Sigmoid colon (tissue), 7 donors: Measurements from ENCODE around the gene SLC6A9. TPM values are rescaled to one million over a fixed set of nuclear protein-coding genes. Genes with fewer than 3 reads are reported as not detected.

Experiments
- DNase-seq: peaks from one replicate; pipeline ENCODE4 v3.0.0-alpha.2; 2019
- H3K27ac ChIP-seq, 4 donors: fragments of 200-600 bp; sonication (generic); one replicate each; pipeline ENCODE4 v1.5.1; 2016 to 2019; ENCODE audit warnings: mild to moderate bottlenecking in 1 of 4
- H3K27me3 ChIP-seq, 3 donors: fragments of 200-600 bp; sonication (generic); one replicate each; pipeline ENCODE4 v1.5.1; 2019; ENCODE audit warnings: mild to moderate bottlenecking in 1 of 3
- H3K36me3 ChIP-seq, 4 donors: fragments of 200-600 bp; sonication (generic); one replicate each; pipeline ENCODE4 v1.5.1; 2016 to 2019
- H3K4me1 ChIP-seq, 4 donors: fragments of 200-600 bp; sonication (generic); one replicate each; pipeline ENCODE4 v1.5.1; 2017 to 2019
- H3K4me3 ChIP-seq, 4 donors: fragments of 200-600 bp; sonication (generic); one replicate each; pipeline ENCODE4 v1.5.1; 2017 to 2019; ENCODE audit warnings: mild to moderate bottlenecking in 2 of 4, moderate library complexity in 1 of 4
- H3K9me3 ChIP-seq, 4 donors: fragments of 200-600 bp in 3 of 4; sonication (generic) in 3 of 4; one replicate each; pipeline versions ENCODE4 v1.5.1 to v1.6.1; 2013 to 2019
- CTCF ChIP-seq, 4 experiments: fragments of 450-650 bp in 3 of 4; fragments of 200-600 bp in 1 of 4; IDR thresholded peaks; one replicate each; pipeline ENCODE4 v1.5.1; 2016 to 2019; ENCODE audit warnings: antibody characterized with exemption in 4 of 4, mild to moderate bottlenecking in 3 of 4, moderate library complexity in 2 of 4
- EP300 ChIP-seq, 4 donors: sonication (generic); formaldehyde crosslinking; IDR thresholded peaks; one replicate each; pipeline ENCODE4 v1.6.1; 2017; ENCODE audit warnings: antibody characterized with exemption in 4 of 4
- POLR2A ChIP-seq, 2 donors: fragments of 450-650 bp; IDR thresholded peaks; one replicate each; pipeline ENCODE4 v1.6.1; 2016; ENCODE audit warnings: antibody characterized with exemption in 2 of 2, mild to moderate bottlenecking in 2 of 2, moderate library complexity in 2 of 2
- POLR2AphosphoS5 ChIP-seq, 4 donors: sonication (generic); formaldehyde crosslinking; IDR thresholded peaks; one replicate each; pipeline ENCODE4 v1.6.1; 2017; ENCODE audit warnings: antibody characterized with exemption in 4 of 4
- WGBS, 2 donors: extraction: QIAGEN DNeasy Blood & Tissue Kit; methylation state at CpG; one replicate each; pipeline ENCODE4 v1.1.7; 2013; 5-methylcytosine and 5-hydroxymethylcytosine counted together
- intact Hi-C: fragments of 100-400 bp; cut with DNase I; formaldehyde crosslinking; loops from one replicate; pipeline ENCODE4 v1.15.1; 2023
- polyA plus RNA-seq, 3 donors: library from polyadenylated mRNA; stranded (reverse); fragments of 200-250 nt; gene quantifications; one replicate each; pipeline ENCODE4 v1.2.3, GENCODE V29; 2013
- total RNA-seq, 4 donors: library from RNA; depleted of rRNA; stranded (reverse); fragments of >200 nt; gene quantifications; one replicate each; pipeline ENCODE4 v1.1.0, GENCODE V29; 2016
- donor health status: healthy with polysubstance abuse.
- donor health status: Bipolar disorder and iron deficiency.
- donor health status: healthy.

SLC6A9 gene
- total and polyA plus RNA-seq, 7 donors = 2.4 to 24.5 (median 5.9) TPM

DNA sequence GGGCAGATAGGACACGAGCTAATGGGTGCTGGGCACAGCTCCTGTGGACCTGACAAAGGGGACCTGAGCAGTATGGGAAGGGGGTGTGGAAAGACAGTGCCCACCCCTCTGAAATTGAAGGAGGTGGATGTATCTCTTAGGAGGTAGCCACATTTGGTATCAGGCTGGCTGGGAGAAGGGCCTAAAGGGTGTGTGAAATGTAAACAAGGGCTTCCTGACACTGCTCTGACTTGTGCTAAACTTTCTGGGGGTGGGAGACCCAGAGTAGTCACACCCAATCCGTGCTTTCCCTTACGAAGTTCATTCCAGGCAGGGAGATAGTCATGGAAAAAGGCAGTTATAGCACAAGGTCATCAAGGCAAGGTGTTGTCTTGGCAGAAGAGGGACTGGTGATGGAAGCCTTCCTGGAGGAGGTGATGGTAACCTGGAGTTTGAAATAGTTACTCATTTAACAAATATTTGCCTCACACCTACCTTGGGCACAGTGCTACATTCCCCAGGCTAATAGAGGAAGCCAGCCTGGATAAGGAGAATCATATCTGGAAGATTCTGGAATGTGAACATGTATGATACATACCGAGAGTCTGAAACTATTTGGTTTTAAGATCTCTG, 45.2 kb downstream of the SLC6A9 start:
- intact Hi-C loops = no loop called here
- no peaks in the 10 kb centered on the region for H3K9me3 ChIP-seq
- H3K36me3 ChIP-seq = peaks cover 0 to 14% (median 3%) of the 10 kb centered on the region in 4 donors
- no peak overlapping the region for H3K27ac ChIP-seq
- TF ChIP-seq POLR2A (IDR thresholded peaks at IDR 0.05) (no peak), EP300 (IDR thresholded peaks at IDR 0.05) (no peak), POLR2AphosphoS5 (IDR thresholded peaks at IDR 0.05) (no peak), CTCF (IDR thresholded peaks at IDR 0.05) (no peak)
- no peak for DNase-seq
- H3K4me1 ChIP-seq = peaks cover 0 to 12% (median 8%) of the 10 kb centered on the region in 4 donors
- H3K27me3 ChIP-seq = no peaks in the 10 kb centered on the region
- H3K4me3 ChIP-seq = no peak overlapping the region
- 40 to 75% methylated on average over 4 of the region's 4 CpGs for WGBS, 2 donors

GRCh38 chr1:43984855-43985254, 46.4 kb downstream of the SLC6A9 start:
- TF ChIP-seq CTCF (IDR thresholded peaks at IDR 0.05) (no peak), POLR2A (IDR thresholded peaks at IDR 0.05) (no peak), POLR2AphosphoS5 (IDR thresholded peaks at IDR 0.05) (no peak), EP300 (IDR thresholded peaks at IDR 0.05) (no peak)
- H3K4me1 ChIP-seq = peaks cover 0 to 17% (median 13%) of the 10 kb centered on the region in 4 donors
- intact Hi-C loops = no loop called here
- H3K27me3 ChIP-seq = no peaks in the 10 kb centered on the region
- peaks cover 0 to 14% (median 3%) of the 10 kb centered on the region in 4 donors for H3K36me3 ChIP-seq
- WGBS, 2 donors = 94 to 98% methylated on average over 16 of the region's 16 CpGs
- no peak for DNase-seq
- H3K4me3 ChIP-seq = no peak overlapping the region
- no peak overlapping the region for H3K27ac ChIP-seq
- no peaks in the 10 kb centered on the region for H3K9me3 ChIP-seq

GRCh38 chr1:43983253-43983899, 47.9 kb downstream of the SLC6A9 start:
- H3K4me3 ChIP-seq = no peak overlapping the region
- WGBS, 2 donors = 87 to 89% methylated on average over 12 of the region's 12 CpGs
- TF ChIP-seq CTCF (IDR thresholded peaks at IDR 0.05) = no peak
- no peak for TF ChIP-seq POLR2AphosphoS5 (IDR thresholded peaks at IDR 0.05)
- no peak for TF ChIP-seq POLR2A (IDR thresholded peaks at IDR 0.05)
- no peak for TF ChIP-seq EP300 (IDR thresholded peaks at IDR 0.05)
- no peak overlapping the region for H3K27ac ChIP-seq
- no peak for DNase-seq
- no peaks in the 10 kb centered on the region for H3K27me3 ChIP-seq
- peaks cover 0 to 14% (median 3%) of the 10 kb centered on the region in 4 donors for H3K36me3 ChIP-seq
- H3K9me3 ChIP-seq = no peaks in the 10 kb centered on the region
- intact Hi-C loops = no loop called here
- H3K4me1 ChIP-seq = peaks cover 0 to 28% (median 21%) of the 10 kb centered on the region in 4 donors

GRCh38 chr1:43982808-43983207, 48.5 kb downstream of the SLC6A9 start:
- H3K9me3 ChIP-seq = no peaks in the 10 kb centered on the region
- WGBS, 2 donors = 90 to 93% methylated on average over 15 of the region's 15 CpGs
- no peak overlapping the region for H3K27ac ChIP-seq
- no peak overlapping the region for H3K4me3 ChIP-seq
- no peaks in the 10 kb centered on the region for H3K27me3 ChIP-seq
- peaks cover 0 to 20% (median 4%) of the 10 kb centered on the region in 4 donors for H3K36me3 ChIP-seq
- intact Hi-C loops = no loop called here
- H3K4me1 ChIP-seq = peaks cover 0 to 33% (median 25%) of the 10 kb centered on the region in 4 donors
- no peak for DNase-seq
- TF ChIP-seq POLR2A (IDR thresholded peaks at IDR 0.05) (no peak), EP300 (IDR thresholded peaks at IDR 0.05) (no peak), CTCF (IDR thresholded peaks at IDR 0.05) (no peak), POLR2AphosphoS5 (IDR thresholded peaks at IDR 0.05) (no peak)
